ENCODE results near the gene YKT6.

- TF ChIP-seq CTCF (IDR thresholded peaks at IDR 0.05) (no peak), POLR2A (IDR thresholded peaks at IDR 0.05) (no peak)
These were observed 36.9 kb downstream of the YKT6 start for GRCh38 chr7:44237696-44238095.
